Right atrium auricular region (tissue), 2 donors: ENCODE data around the gene ARTN. TPM values are rescaled to one million over a fixed set of nuclear protein-coding genes. Genes with fewer than 3 reads are reported as not detected.

Source experiments
- DNase-seq: peaks from one replicate; pipeline ENCODE4 v3.0.0-alpha.2; 2019; ENCODE audit warnings: low spot score
- H3K27ac ChIP-seq, 2 donors: fragments of 200-600 bp; sonication (generic); 1 replicate in 1 of 2; 2 replicates in 1 of 2; pipeline ENCODE4 v1.5.1; 2016 to 2019
- H3K27me3 ChIP-seq, 2 donors: fragments of 200-600 bp; sonication (generic); one replicate each; pipeline versions ENCODE4 v1.5.1 to v1.6.0; 2017 to 2019
- H3K36me3 ChIP-seq: fragments of 200-600 bp; sonication (generic); one replicate; pipeline ENCODE4 v1.5.1; 2016
- H3K4me1 ChIP-seq, 2 donors: fragments of 200-600 bp; sonication (generic); one replicate each; pipeline versions ENCODE4 v1.5.1 to v1.6.0; 2017 to 2019
- H3K4me3 ChIP-seq, 2 donors: fragments of 200-600 bp; sonication (generic); 1 replicate in 1 of 2; 2 replicates in 1 of 2; pipeline ENCODE4 v1.5.1; 2017 to 2019; ENCODE audit warnings: mild to moderate bottlenecking in 1 of 2, moderate library complexity in 1 of 2
- H3K9me3 ChIP-seq, 2 donors: fragments of 200-600 bp; sonication (generic); one replicate each; pipeline ENCODE4 v1.5.1; 2019
- CTCF ChIP-seq, 2 donors: fragments of 200-600 bp; sonication (generic); IDR thresholded peaks; one replicate each; pipeline ENCODE4 v1.5.1; 2019; ENCODE audit warnings: antibody characterized with exemption in 2 of 2
- total RNA-seq, 2 donors: library from RNA; depleted of rRNA; stranded (reverse); fragments of >200 nt; gene quantifications; one replicate each; pipeline ENCODE4 v1.1.0, GENCODE V29; 2016

The ARTN gene
- total RNA-seq, 2 donors from 2014 or later = 0.75 TPM; not detected in 1

- no peaks in the 10 kb centered on the region for H3K27me3 ChIP-seq
- no peak overlapping the region for H3K4me3 ChIP-seq
- H3K9me3 ChIP-seq = no peaks in the 10 kb centered on the region
- no peaks in the 10 kb centered on the region for H3K4me1 ChIP-seq
- no peaks in the 10 kb centered on the region for H3K36me3 ChIP-seq
- no peak overlapping the region for H3K27ac ChIP-seq
- DNase-seq = no peak
- no peak for TF ChIP-seq CTCF (IDR thresholded peaks at IDR 0.05)
Observed at GRCh38 chr1:43914576-43915525, 18.8 kb upstream of the ARTN start.

- H3K4me1 ChIP-seq = no peaks in the 10 kb centered on the region
- H3K27ac ChIP-seq = no peak overlapping the region
- no peaks in the 10 kb centered on the region for H3K36me3 ChIP-seq
- H3K4me3 ChIP-seq = no peak overlapping the region
- no peak for TF ChIP-seq CTCF (IDR thresholded peaks at IDR 0.05)
- no peaks in the 10 kb centered on the region for H3K9me3 ChIP-seq
- no peaks in the 10 kb centered on the region for H3K27me3 ChIP-seq
- DNase-seq = no peak
Observed at GRCh38 chr1:43919906-43920305, 13.7 kb upstream of the ARTN start.

GRCh38 chr1:43921022-43921421 lies 12.6 kb upstream of the ARTN start:
- TF ChIP-seq CTCF (IDR thresholded peaks at IDR 0.05) = no peak
- H3K9me3 ChIP-seq = no peaks in the 10 kb centered on the region
- no peak for DNase-seq
- H3K4me1 ChIP-seq = no peaks in the 10 kb centered on the region
- H3K27ac ChIP-seq = no peak overlapping the region
- H3K4me3 ChIP-seq = no peak overlapping the region
- H3K27me3 ChIP-seq = no peaks in the 10 kb centered on the region
- no peaks in the 10 kb centered on the region for H3K36me3 ChIP-seq

GRCh38 chr1:43924516-43924915 lies 9.1 kb upstream of the ARTN start:
- Histone ChIP-seq H3K4me3 (no peak overlapping the region), H3K27me3 (no peaks in the 10 kb centered on the region), H3K27ac (no peak overlapping the region), H3K4me1 (no peaks in the 10 kb centered on the region), H3K36me3 (no peaks in the 10 kb centered on the region), H3K9me3 (no peaks in the 10 kb centered on the region)
- no peak for TF ChIP-seq CTCF (IDR thresholded peaks at IDR 0.05)
- no peak for DNase-seq

GRCh38 chr1:43925846-43926245 lies 7.8 kb upstream of the ARTN start:
- Histone ChIP-seq H3K9me3 (no peaks in the 10 kb centered on the region), H3K27me3 (no peaks in the 10 kb centered on the region), H3K4me3 (no peak overlapping the region), H3K4me1 (no peaks in the 10 kb centered on the region), H3K36me3 (no peaks in the 10 kb centered on the region), H3K27ac (no peak overlapping the region)
- no peak for TF ChIP-seq CTCF (IDR thresholded peaks at IDR 0.05)
- DNase-seq = no peak
